GM15510 (cell line): ENCODE results near the gene FLNB.

Experiments used
- POLR2A ChIP-seq: IDR thresholded peaks from 3 replicates; pipeline ENCODE4 v1.6.1; 2011; ENCODE audit warnings: borderline replicate concordance; ENCODE audit not compliant: insufficient read length; ENCODE audit errors: extremely low read depth

The FLNB gene

GRCh38 chr3:57998366-57999283, 9.6 kb upstream of the FLNB start:
- no peak for TF ChIP-seq POLR2A

GRCh38 chr3:57999417-58000115, 8.7 kb upstream of the FLNB start:
- no peak for TF ChIP-seq POLR2A

- no peak for TF ChIP-seq POLR2A
Observed at GRCh38 chr3:58000306-58001085, 7.7 kb upstream of the FLNB start.

GRCh38 chr3:58001086-58001467, 7.1 kb upstream of the FLNB start:
- no peak for TF ChIP-seq POLR2A

GRCh38 chr3:58001979-58002378, 6.2 kb upstream of the FLNB start:
- no peak for TF ChIP-seq POLR2A

- TF ChIP-seq POLR2A, result no peak
Observed at GRCh38 chr3:58003093-58003492, 5.1 kb upstream of the FLNB start.

- no peak for TF ChIP-seq POLR2A
Observed at GRCh38 chr3:58004973-58005372, 3.2 kb upstream of the FLNB start.

- no peak for TF ChIP-seq POLR2A
Observed at GRCh38 chr3:58005669-58006068, 2.6 kb upstream of the FLNB start.

GRCh38 chr3:58006661-58007060, 1.6 kb upstream of the FLNB start:
- no peak for TF ChIP-seq POLR2A

GRCh38 chr3:58009026-58009748, 965 bp downstream of the FLNB start:
- TF ChIP-seq POLR2A, result no peak

- TF ChIP-seq POLR2A, result no peak
Observed at GRCh38 chr3:58009749-58010535, 1.7 kb downstream of the FLNB start.

GRCh38 chr3:58010562-58010961, 2.3 kb downstream of the FLNB start:
- TF ChIP-seq POLR2A, result no peak

- no peak for TF ChIP-seq POLR2A
Observed at GRCh38 chr3:58011580-58011979, 3.4 kb downstream of the FLNB start.

- no peak for TF ChIP-seq POLR2A
Observed at GRCh38 chr3:58012302-58012701, 4.1 kb downstream of the FLNB start.
